ENCODE measurements around the gene AK8.

The AK8 gene, protein sequence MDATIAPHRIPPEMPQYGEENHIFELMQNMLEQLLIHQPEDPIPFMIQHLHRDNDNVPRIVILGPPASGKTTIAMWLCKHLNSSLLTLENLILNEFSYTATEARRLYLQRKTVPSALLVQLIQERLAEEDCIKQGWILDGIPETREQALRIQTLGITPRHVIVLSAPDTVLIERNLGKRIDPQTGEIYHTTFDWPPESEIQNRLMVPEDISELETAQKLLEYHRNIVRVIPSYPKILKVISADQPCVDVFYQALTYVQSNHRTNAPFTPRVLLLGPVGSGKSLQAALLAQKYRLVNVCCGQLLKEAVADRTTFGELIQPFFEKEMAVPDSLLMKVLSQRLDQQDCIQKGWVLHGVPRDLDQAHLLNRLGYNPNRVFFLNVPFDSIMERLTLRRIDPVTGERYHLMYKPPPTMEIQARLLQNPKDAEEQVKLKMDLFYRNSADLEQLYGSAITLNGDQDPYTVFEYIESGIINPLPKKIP

GRCh38 chr9:132877824-132878694 lies at the start of gene AK8:
Gene AK8 (minus strand): TSS chr9:132878284. CDS start chr9:132878255, 29 bp downstream.
- peak; percentile 96 for DNase-seq (ENCODE audit: extremely low spot score)
- CTCF ChIA-PET = interaction anchor here (1.5 kb wide), 1 partner anchor 23 kb away, joined by 3 read pairs; no protein-coding TSS in a partner anchor
- POLR2A ChIA-PET = no interaction called here
- TF ChIP-seq BHLHE40 (IDR thresholded peaks at IDR 0.05; ENCODE audit: borderline replicate concordance) (no peak), HDGF (IDR thresholded peaks at IDR 0.05; ENCODE audit: borderline replicate concordance) (no peak), FOXM1 (IDR thresholded peaks at IDR 0.05; ENCODE audit: borderline replicate concordance) (no peak), ELF4 (IDR thresholded peaks at IDR 0.05) (no peak), NFRKB (IDR thresholded peaks at IDR 0.05) (no peak)

DNA sequence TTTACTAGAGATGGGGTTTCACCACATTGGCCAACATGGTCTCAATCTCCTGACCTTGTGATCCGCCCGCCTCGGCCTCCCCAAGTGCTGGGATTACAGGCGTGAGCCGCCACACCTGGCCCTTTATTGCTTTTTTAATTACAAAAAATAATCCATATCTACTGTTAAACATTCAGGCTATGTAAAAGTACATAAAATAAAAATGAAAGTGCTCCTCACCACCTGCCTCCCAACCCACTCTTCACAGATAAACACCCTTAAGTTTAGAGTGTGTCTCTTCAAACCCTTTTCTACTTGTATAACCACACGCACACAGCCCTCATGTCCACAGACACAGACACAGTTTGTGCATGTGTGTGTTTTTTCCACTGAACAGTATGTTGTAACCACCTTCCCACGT lies 49.6 kb upstream of the AK8 start:
- CTCF ChIA-PET = no interaction called here
- no peak for TF ChIP-seq FOXK2 (IDR thresholded peaks at IDR 0.05)
- no peak for TF ChIP-seq HDGF (IDR thresholded peaks at IDR 0.05; ENCODE audit: borderline replicate concordance)
- TF ChIP-seq ZNF384 (IDR thresholded peaks at IDR 0.05) = no peak
- TF ChIP-seq SP1 (IDR thresholded peaks at IDR 0.05) = no peak
- no peak for TF ChIP-seq CTBP1 (IDR thresholded peaks at IDR 0.05; ENCODE audit: borderline replicate concordance)
- TF ChIP-seq ELF4 (IDR thresholded peaks at IDR 0.05) = no peak
- no peak for TF ChIP-seq LEF1 (IDR thresholded peaks at IDR 0.05; ENCODE audit: borderline replicate concordance)
- no peak for TF ChIP-seq FOXM1 (IDR thresholded peaks at IDR 0.05; ENCODE audit: borderline replicate concordance)
- TF ChIP-seq ARNT (IDR thresholded peaks at IDR 0.05) = no peak
- TF ChIP-seq NFRKB (IDR thresholded peaks at IDR 0.05) = no peak
- TF ChIP-seq TARDBP (IDR thresholded peaks at IDR 0.05) = no peak
- no peak for TF ChIP-seq PKNOX1 (IDR thresholded peaks at IDR 0.05)
- no peak for TF ChIP-seq FOXA1 (IDR thresholded peaks at IDR 0.05)
- TF ChIP-seq SUZ12 (IDR thresholded peaks at IDR 0.05) = no peak
- TF ChIP-seq BHLHE40 (IDR thresholded peaks at IDR 0.05; ENCODE audit: borderline replicate concordance) = no peak
- no peak for TF ChIP-seq L3MBTL2 (conservative IDR thresholded peaks at IDR 0.05)
- no peak for DNase-seq (ENCODE audit: extremely low spot score)
- POLR2A ChIA-PET = no interaction called here

- no peak for DNase-seq (ENCODE audit: extremely low spot score)
- ChIA-PET POLR2A (no interaction called here), CTCF (no interaction called here)
- no peak for TF ChIP-seq TARDBP (IDR thresholded peaks at IDR 0.05)
- no peak for TF ChIP-seq ELF4 (IDR thresholded peaks at IDR 0.05)
- no peak for TF ChIP-seq ARNT (IDR thresholded peaks at IDR 0.05)
- TF ChIP-seq FOXA1 (IDR thresholded peaks at IDR 0.05) = no peak
- no peak for TF ChIP-seq ZNF384 (IDR thresholded peaks at IDR 0.05)
- TF ChIP-seq BHLHE40 (IDR thresholded peaks at IDR 0.05; ENCODE audit: borderline replicate concordance) = no peak
- no peak for TF ChIP-seq LEF1 (IDR thresholded peaks at IDR 0.05; ENCODE audit: borderline replicate concordance)
- no peak for TF ChIP-seq SP1 (IDR thresholded peaks at IDR 0.05)
- no peak for TF ChIP-seq FOXK2 (IDR thresholded peaks at IDR 0.05)
- no peak for TF ChIP-seq FOXM1 (IDR thresholded peaks at IDR 0.05; ENCODE audit: borderline replicate concordance)
- no peak for TF ChIP-seq HDGF (IDR thresholded peaks at IDR 0.05; ENCODE audit: borderline replicate concordance)
- no peak for TF ChIP-seq L3MBTL2 (conservative IDR thresholded peaks at IDR 0.05)
These were observed 45.3 kb upstream of the AK8 start for GRCh38 chr9:132923346-132923902.

DNA sequence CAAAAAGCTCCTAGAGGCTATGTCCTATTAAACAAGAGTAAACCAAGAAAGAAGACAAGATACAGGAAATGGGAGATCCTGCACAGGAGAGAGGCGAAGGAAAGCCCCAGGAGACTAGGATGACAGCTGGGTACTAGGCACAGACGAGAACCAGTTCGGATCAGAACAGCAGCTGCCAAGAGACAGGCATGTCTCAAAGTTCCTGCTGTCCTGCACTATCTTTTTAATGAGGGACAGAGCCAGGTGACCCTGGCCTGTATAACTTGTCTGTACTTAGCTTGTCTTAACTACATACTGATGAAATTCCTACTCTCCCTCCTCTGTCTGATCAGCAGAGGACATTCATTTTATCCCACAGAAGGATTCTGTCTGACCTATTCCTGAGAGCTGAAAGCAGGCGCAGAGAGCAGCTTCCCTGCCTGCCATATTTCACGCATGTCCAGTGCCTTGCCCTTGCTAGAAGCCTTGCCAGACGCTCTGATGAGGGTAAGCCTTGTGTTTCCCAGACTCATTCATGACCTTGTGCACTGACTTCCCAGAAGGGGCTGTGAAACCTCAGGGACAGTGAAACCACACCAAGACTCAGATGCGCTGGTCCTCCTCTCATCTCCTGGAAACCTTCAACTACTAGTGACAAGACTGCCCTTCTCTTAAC lies 41.7 kb upstream of the AK8 start:
- DNase-seq (ENCODE audit: extremely low spot score) = no peak
- ChIA-PET CTCF (interaction anchor here (1.0 to 1.7 kb wide), 2 partner anchors 14 to 18 kb away, joined by 4 read pairs; no protein-coding TSS in a partner anchor), POLR2A (no interaction called here)
- TF ChIP-seq FOXK2 (IDR thresholded peaks at IDR 0.05) (no peak), NFRKB (IDR thresholded peaks at IDR 0.05) (no peak), ELF4 (IDR thresholded peaks at IDR 0.05) (no peak), SP1 (IDR thresholded peaks at IDR 0.05) (no peak), HDGF (IDR thresholded peaks at IDR 0.05; ENCODE audit: borderline replicate concordance) (no peak), TARDBP (IDR thresholded peaks at IDR 0.05) (no peak), FOXA1 (IDR thresholded peaks at IDR 0.05) (no peak), LEF1 (IDR thresholded peaks at IDR 0.05; ENCODE audit: borderline replicate concordance) (no peak), L3MBTL2 (conservative IDR thresholded peaks at IDR 0.05) (no peak), SUZ12 (IDR thresholded peaks at IDR 0.05) (no peak), ZNF384 (IDR thresholded peaks at IDR 0.05) (no peak), FOXM1 (IDR thresholded peaks at IDR 0.05; ENCODE audit: borderline replicate concordance) (no peak), BHLHE40 (IDR thresholded peaks at IDR 0.05; ENCODE audit: borderline replicate concordance) (no peak), PKNOX1 (IDR thresholded peaks at IDR 0.05) (no peak), ARNT (IDR thresholded peaks at IDR 0.05) (no peak), CTBP1 (IDR thresholded peaks at IDR 0.05; ENCODE audit: borderline replicate concordance) (no peak)

DNA sequence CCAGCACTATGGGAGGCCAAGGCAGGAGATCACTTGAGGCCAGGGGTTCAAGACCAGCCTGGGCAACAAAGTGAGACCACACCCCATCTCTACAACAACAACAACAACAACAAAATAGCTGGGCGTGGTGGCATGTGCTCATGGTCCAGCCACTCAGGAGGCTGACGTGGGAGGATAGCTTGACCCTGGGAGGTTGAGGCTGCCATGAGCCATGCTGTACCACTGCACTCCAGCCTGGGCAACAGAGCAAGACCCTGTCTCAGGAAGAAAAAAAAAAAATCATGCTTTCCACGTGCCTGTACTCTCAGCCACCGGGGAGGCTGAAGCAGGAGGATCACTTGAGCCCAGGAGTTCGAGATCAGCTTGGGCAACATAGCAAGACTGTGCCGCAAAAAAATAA lies 36.8 kb upstream of the AK8 start:
- TF ChIP-seq FOXK2 (IDR thresholded peaks at IDR 0.05) = no peak
- TF ChIP-seq BHLHE40 (IDR thresholded peaks at IDR 0.05; ENCODE audit: borderline replicate concordance) = no peak
- no peak for TF ChIP-seq NFRKB (IDR thresholded peaks at IDR 0.05)
- TF ChIP-seq SP1 (IDR thresholded peaks at IDR 0.05) = no peak
- POLR2A ChIA-PET = no interaction called here
- CTCF ChIA-PET = no interaction called here
- DNase-seq (ENCODE audit: extremely low spot score) = no peak
